Measurements from ENCODE around the gene GATA5. TPM values are rescaled to one million over a fixed set of nuclear protein-coding genes. Genes with fewer than 3 reads are reported as not detected.
A peak's percentile ranks its signal among the peaks of the same experiment; 100 is the strongest.

The GATA5 gene
- total RNA-seq, 1 donor: not detected

DNA sequence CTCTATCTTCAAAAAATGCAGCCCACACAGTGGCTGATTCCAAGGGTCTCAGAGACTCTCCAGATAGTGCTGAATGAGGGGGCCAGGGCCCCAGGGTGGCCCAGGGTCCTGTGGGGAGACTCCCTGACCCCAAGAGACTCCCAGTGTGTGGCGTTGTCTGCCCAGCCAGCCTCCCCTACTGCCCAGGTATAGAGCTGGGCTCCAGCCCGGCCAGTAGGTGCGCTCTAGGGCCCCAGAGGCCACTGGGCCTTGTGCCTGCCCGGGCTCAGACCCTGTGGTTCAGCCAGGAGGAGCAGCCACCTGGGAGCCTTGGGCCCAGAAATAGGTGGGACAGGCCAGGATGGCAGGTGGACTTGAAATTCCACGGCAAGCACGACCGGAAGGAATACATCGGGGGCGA lies 30.3 kb upstream of the GATA5 start:
- no peak for DNase-seq (ENCODE audit: low read depth)
- TF ChIP-seq, protein P1, sequence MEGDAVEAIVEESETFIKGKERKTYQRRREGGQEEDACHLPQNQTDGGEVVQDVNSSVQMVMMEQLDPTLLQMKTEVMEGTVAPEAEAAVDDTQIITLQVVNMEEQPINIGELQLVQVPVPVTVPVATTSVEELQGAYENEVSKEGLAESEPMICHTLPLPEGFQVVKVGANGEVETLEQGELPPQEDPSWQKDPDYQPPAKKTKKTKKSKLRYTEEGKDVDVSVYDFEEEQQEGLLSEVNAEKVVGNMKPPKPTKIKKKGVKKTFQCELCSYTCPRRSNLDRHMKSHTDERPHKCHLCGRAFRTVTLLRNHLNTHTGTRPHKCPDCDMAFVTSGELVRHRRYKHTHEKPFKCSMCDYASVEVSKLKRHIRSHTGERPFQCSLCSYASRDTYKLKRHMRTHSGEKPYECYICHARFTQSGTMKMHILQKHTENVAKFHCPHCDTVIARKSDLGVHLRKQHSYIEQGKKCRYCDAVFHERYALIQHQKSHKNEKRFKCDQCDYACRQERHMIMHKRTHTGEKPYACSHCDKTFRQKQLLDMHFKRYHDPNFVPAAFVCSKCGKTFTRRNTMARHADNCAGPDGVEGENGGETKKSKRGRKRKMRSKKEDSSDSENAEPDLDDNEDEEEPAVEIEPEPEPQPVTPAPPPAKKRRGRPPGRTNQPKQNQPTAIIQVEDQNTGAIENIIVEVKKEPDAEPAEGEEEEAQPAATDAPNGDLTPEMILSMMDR (IDR thresholded peaks at IDR 0.05; ENCODE audit: insufficient read depth, low read depth, low read length): no peak
- H3K4me3 ChIP-seq (ENCODE audit: low read depth, low read length): no peak overlapping the region

DNA sequence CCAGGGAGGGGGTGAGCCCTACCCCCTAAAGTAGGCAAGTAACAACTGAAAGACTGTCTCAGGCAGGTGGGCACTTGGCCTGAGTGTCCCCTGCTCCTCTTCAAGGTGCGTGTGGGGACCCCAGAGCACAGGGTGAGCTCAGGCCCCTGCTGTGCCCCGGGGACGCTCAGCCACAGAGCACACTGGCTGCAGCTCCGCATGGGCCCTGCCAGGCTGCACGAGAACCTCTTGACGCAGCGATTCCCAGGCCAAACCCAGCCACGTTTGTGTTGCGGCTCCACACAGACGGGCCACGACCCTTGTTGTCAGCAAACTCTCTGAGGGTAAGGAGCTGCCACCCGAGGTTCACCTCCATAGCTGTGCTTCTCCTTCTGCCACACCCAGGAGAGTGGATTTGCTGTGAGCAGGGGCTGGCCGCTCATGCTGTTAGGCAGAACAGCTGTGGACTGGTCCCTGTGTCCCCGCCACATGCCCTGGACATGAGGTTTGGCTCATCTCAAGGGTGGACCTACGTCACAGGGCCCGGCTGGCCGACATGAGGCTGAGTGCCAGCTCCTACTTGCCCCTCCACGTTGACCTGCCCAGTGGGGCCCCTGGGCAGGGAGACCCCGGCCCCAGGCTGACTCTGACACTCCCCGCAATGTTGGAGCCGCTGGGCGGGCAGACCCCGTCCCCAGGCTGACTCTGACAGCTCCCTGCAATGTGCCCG lies 29.7 kb upstream of the GATA5 start:
- TF ChIP-seq, protein P1 (IDR thresholded peaks at IDR 0.05; ENCODE audit: insufficient read depth, low read depth, low read length): no peak
- no peak for DNase-seq (ENCODE audit: low read depth)
- no peak overlapping the region for H3K4me3 ChIP-seq (ENCODE audit: low read depth, low read length)

DNA sequence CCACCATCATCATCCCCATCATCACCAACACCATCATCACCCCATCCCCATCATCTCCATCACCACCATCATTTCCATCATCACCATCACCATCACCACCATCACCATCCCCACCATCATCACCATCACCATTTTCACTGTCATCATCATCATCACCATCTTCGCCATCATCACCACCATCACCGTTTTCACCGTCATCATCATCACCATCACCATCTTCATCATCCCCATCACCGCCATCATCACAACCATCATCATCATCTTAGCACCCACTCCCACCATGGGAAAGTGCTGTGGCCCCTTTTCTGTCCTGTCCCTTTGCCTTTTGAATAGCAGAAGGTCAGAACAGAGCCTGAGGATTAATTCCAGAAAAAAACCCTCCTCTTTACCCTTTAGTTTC lies 28.5 kb upstream of the GATA5 start:
- TF ChIP-seq, protein P1 (IDR thresholded peaks at IDR 0.05; ENCODE audit: insufficient read depth, low read depth, low read length): no peak
- DNase-seq (ENCODE audit: low read depth): no peak
- no peak overlapping the region for H3K4me3 ChIP-seq (ENCODE audit: low read depth, low read length)

DNA sequence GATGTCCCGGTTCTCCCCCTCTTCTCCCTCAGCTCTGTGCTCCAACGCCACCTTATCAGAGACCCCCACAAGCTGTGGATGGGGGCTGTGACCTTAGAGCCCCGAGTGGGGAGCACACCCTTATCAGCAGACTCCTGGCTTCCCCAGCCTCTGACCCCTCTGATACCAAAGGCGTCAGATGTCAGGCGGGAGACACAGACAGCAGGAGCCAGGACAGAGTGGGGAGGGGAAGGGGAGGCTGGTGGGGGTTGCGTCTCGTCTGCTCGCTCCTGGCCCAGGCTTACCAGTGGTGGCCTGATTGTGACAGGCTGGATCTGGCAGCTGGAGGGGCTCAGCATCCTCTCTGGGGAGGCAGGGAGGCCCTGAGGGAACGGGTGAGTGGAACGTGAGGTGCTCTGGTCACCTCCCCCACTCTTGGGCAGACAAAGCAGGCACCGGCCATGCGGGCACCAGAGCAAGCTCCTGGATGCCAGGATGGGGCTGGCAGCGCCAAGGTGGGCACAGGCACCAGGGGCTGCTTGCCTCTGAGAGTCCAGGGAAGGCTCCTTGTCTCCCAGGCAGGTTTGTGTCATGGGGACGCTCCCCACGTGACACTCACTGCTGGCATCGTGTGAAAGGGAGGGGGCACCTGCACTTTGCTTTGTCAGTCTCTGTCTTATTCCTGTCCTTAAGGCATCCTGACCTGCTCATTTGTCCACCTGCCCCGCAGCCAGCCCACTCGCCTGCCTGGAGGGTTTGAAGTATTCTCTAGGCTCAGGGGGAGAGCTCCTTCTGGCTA lies 27.8 kb upstream of the GATA5 start:
- DNase-seq (ENCODE audit: low read depth): no peak
- H3K4me3 ChIP-seq (ENCODE audit: low read depth, low read length): no peak overlapping the region
- TF ChIP-seq, protein P1 (IDR thresholded peaks at IDR 0.05; ENCODE audit: insufficient read depth, low read depth, low read length): no peak

DNA sequence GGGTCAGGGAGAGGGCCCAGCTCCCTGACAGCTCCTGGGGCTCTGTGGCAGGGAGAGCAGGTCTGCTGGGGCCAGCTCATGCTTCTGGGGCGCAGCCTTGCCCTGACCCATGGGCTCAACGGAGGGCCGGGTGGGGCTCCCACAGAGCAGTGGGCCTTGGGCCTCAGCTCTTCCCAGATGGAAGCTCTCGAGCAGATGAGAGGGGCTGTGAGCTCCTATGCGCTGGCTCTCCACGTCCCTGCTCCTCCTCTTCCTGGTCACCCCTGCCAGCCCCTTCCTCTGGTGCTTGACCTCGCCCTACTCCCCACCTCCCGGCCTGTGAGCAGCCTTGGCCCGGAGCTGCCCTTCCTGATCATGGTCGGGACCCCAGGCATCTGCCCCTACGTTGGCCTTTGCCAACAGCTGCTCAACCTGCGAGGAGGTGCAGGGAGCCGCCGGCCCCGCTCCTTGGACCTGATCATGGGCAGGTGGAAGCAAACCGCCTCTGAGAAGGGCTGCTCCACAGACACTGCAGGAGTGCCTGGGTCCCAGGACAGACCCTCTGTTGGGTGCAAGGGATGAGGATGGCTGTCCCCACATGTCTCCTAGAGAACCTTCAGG lies 26.8 kb upstream of the GATA5 start:
- no peak overlapping the region for H3K4me3 ChIP-seq (ENCODE audit: low read depth, low read length)
- TF ChIP-seq, protein P1 (IDR thresholded peaks at IDR 0.05; ENCODE audit: insufficient read depth, low read depth, low read length): no peak
- DNase-seq (ENCODE audit: low read depth): no peak

DNA sequence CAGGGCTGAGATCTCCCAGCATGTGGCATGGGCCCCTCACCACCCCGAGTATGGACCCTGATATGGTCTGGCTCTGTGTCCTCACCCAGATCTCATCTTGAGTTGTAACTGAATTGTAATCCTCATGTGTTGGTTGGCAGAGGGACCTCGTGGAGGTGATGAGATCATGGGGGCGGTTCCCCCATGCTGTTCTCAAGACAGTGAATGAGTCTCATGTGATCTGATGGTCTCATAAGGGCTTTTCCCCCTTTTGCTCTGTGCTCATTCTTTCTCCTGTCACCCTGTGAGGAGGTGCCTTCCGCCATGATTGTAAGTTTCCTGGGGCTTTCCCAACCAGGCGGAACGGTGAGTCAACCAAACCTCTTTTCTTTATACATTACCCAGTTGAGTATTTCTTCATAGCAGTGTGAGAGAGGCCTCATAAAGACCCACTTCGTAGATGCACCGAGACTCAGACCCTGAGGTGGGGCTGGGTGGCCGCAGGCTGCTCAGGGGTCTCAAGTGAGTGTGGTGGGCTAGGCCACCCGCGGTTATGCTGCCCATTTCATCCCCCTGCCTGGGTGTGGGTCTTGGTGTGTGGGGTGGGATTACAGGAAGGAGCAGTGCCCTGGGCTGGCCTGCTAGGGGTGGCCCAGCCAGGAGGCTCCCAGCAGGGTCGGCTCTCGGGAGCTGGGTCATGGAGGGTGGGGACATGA lies 26.2 kb upstream of the GATA5 start:
- TF ChIP-seq, protein P1 (IDR thresholded peaks at IDR 0.05; ENCODE audit: insufficient read depth, low read depth, low read length): no peak

More for the DNA sequence above, 26.2 kb upstream of the GATA5 start:
- DNase-seq (ENCODE audit: low read depth): peak; percentile 7
- H3K4me3 ChIP-seq (ENCODE audit: low read depth, low read length): no peak overlapping the region
